Heart right ventricle (tissue), 16 donors: ENCODE results near the gene ARHGAP33. TPM values are rescaled to one million over a fixed set of nuclear protein-coding genes. Genes with fewer than 3 reads are reported as not detected.

Source experiments
- ATAC-seq, 8 donors: fragments of 200-7000 bp; cut with Tn5 transposase; one replicate each; pipeline ENCODE4 v1.9.1; 2020; ENCODE audit warnings: mild to moderate bottlenecking in 8 of 8, moderate library complexity in 8 of 8, moderate number of reproducible peaks in 1 of 8
- DNase-seq, 2 donors: peaks; one replicate each; pipeline ENCODE4 v3.0.0-alpha.2; 2020
- H3K27ac ChIP-seq, 10 donors: fragments of 200-600 bp; sonication (generic) in 2 of 10; one replicate each; pipeline versions ENCODE4 v1.5.0 to v1.8.0; 2020 to 2022; ENCODE audit warnings: mild to moderate bottlenecking in 3 of 10
- H3K27me3 ChIP-seq, 7 donors: fragments of 200-600 bp; one replicate each; pipeline ENCODE4 v1.8.0; 2021 to 2022; ENCODE audit warnings: mild to moderate bottlenecking in 2 of 7
- H3K36me3 ChIP-seq, 9 donors: fragments of 200-600 bp; sonication (generic) in 1 of 9; one replicate each; pipeline versions ENCODE4 v1.5.0 to v1.8.0; 2020 to 2022; ENCODE audit warnings: mild to moderate bottlenecking in 2 of 9
- H3K4me1 ChIP-seq, 9 donors: fragments of 200-600 bp; sonication (generic) in 1 of 9; one replicate each; pipeline versions ENCODE4 v1.5.0 to v1.8.0; 2020 to 2022; ENCODE audit warnings: mild to moderate bottlenecking in 4 of 9
- H3K4me3 ChIP-seq, 10 donors: fragments of 200-600 bp; sonication (generic) in 2 of 10; one replicate each; pipeline versions ENCODE4 v1.5.0 to v1.8.0; 2020 to 2022; ENCODE audit warnings: mild to moderate bottlenecking in 7 of 10, moderate library complexity in 2 of 10
- H3K9me3 ChIP-seq, 11 donors: fragments of 200-600 bp in 10 of 11; sonication (generic) in 2 of 11; one replicate each; pipeline versions ENCODE4 v1.5.0 to v1.8.0; 2013 to 2022; ENCODE audit warnings: mild to moderate bottlenecking in 2 of 11, control low read depth in 1 of 11, moderate library complexity in 1 of 11
- WGBS, 2 donors: extraction: QIAGEN DNeasy Blood & Tissue Kit; methylation state at CpG; one replicate each; pipeline ENCODE4 v1.1.7; 2013; ENCODE audit warnings: inconsistent platforms in 1 of 2; 5-methylcytosine and 5-hydroxymethylcytosine counted together
- intact Hi-C, 10 donors: fragments of 100-400 bp; cut with DNase I; formaldehyde crosslinking; loops; one replicate each; pipeline versions ENCODE4 v1.11.1 to v1.14.2; 2022
- polyA plus RNA-seq, 2 donors: library from polyadenylated mRNA; stranded (reverse); fragments of 200-250 nt; gene quantifications; one replicate each; pipeline ENCODE4 v1.2.3, GENCODE V29; 2013
- total RNA-seq, 10 donors: library from RNA; stranded (reverse); fragmentation: NEBNext Ultra II Directional in 3 of 10; extraction: Animal tissue kit (Norgen Biotek cat#: 25700) in 3 of 10; gene quantifications; one replicate each; pipeline versions ENCODE4 v1.2.1 to v1.2.4, GENCODE V29; 2021 to 2023
- TF ChIP-seq, protein P1 (sequence below), 9 donors: fragments of 200-600 bp; sonication (generic) in 2 of 9; IDR thresholded peaks; one replicate each; pipeline versions ENCODE4 v1.5.0 to v1.8.0; 2021 to 2022; ENCODE audit warnings: antibody characterized with exemption in 9 of 9, mild to moderate bottlenecking in 5 of 9, moderate library complexity in 1 of 9
- donor health status: Arrhythmogenic right ventricular cardiomyopathy.
- donor health status: ischemic (EF 13 %, LVEDD 7.1; RV severe dilation, severe dysfunction).
- donor health status: healthy with polysubstance abuse.
- donor health status: DM: no; HTN: yes; CAD: no.
- donor health status: DM: no; HTN: no; CAD: no.
- donor health status: ischemic (EF 25% LVEDD 6.9; RV normal size, moderate dysfunction).
- donor health status: ischemic (EF 25% LVEDD 5.7; RV mildly dilated, moderate dysfunction).
- donor health status: healthy.
- donor health status: DM: yes; HTN: yes; CAD: no.
- donor health status: Ischemic cardiomyopathy.
- donor health status: ischemic (EF 35%, LVEDD 5.7; RV mildly dilated, moderate dysfunction).
- donor health status: nonischemic (EF 11% LVEDD 7.7; RV severe dilation, severe dysfunction).
- donor health status: DM: yes; HTN: yes; CAD: no.
- donor health status: PGD.
- donor health status: ischemic (EF 29% LVEDD 5.4; RV normal size, mild dysfunction).
- donor health status: nonischemic (EF 23%, LVEDD 6.1; RV moderate dilation, normal function).

Gene ARHGAP33
- total and polyA plus RNA-seq, 12 donors = 1.3 to 10.1 (median 5.6) TPM

DNA sequence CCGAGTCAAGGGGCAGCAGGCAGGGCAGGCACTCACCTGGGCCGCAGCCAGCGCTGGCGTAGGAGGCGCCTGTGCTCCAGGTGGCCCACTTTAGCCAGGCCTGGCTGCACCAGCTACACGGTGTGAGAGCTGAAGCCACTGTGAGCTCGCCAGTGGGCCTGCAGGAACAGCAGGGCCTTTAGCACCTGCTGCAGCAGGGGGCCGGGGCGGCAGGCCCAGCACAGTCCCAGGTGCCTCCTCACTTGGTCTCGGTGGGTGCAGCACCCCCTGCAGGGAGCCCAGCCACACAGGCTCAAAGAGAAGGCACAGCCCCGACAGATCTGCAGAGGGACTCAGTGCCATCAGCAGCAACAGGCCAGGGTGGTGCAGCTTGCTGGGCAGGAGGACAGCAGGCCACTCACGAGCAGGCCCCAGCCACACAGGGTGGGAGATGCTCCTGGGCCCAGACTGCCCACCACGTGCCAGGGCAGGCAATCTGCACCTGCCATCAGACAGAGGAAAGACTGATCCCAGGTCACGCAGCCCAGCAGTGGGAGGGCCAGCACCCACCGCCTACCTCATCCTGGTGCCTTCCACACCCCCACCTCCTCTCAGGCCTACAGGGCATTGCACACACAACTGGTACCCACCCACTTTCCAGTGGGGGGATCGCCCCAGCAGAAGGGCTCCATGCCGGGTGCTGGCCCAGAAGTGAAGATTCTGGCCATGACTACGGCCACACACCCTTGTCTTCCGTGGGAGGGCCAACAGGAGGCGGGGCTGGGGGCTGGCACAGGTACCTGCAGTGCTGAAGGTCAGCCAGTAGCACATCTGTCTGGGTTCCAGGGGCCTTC, 15.8 kb downstream of the ARHGAP33 start:
- H3K36me3 ChIP-seq = no peaks in the 10 kb centered on the region
- intact Hi-C loops = no loop called here
- TF ChIP-seq, protein P1, sequence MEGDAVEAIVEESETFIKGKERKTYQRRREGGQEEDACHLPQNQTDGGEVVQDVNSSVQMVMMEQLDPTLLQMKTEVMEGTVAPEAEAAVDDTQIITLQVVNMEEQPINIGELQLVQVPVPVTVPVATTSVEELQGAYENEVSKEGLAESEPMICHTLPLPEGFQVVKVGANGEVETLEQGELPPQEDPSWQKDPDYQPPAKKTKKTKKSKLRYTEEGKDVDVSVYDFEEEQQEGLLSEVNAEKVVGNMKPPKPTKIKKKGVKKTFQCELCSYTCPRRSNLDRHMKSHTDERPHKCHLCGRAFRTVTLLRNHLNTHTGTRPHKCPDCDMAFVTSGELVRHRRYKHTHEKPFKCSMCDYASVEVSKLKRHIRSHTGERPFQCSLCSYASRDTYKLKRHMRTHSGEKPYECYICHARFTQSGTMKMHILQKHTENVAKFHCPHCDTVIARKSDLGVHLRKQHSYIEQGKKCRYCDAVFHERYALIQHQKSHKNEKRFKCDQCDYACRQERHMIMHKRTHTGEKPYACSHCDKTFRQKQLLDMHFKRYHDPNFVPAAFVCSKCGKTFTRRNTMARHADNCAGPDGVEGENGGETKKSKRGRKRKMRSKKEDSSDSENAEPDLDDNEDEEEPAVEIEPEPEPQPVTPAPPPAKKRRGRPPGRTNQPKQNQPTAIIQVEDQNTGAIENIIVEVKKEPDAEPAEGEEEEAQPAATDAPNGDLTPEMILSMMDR (IDR thresholded peaks at IDR 0.05) = peak in 1 of 9 donors; percentile 19
- no peak overlapping the region for H3K4me3 ChIP-seq
- H3K4me1 ChIP-seq = no peaks in the 10 kb centered on the region
- WGBS, 2 donors = 58 to 63% methylated on average over 20 of the region's 20 CpGs
- no peak overlapping the region for H3K27ac ChIP-seq
- no peaks in the 10 kb centered on the region for H3K9me3 ChIP-seq
- peaks cover 0 to 14% (median 7%) of the 10 kb centered on the region in 7 donors for H3K27me3 ChIP-seq
- DNase-seq = no peak
- peak in 2 of 8 donors; percentile 15 to 41 for ATAC-seq

DNA sequence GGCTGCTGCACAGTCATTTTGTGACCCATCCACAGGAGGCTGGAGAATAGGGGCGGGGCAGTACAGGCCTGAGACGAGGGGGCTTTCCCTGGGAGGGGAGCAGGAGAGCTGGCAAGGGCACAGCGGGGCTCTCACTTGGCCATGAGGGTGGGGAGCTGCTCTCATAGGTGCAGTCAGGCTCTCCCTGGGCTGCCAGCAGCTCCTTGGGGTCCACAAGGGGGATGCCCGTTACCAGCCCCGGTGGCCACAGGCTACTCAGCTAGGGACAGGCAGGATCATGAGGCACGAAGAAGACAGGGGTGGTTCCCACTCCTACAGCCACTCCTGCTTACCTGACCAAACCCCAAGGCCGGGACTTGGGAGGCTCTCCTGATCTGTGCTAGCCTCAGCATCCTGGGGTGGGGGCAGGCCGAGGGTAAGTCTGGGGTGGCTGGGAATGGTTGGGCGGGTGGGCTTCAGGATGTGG, 16.5 kb downstream of the ARHGAP33 start:
- intact Hi-C loops = no loop called here
- H3K4me3 ChIP-seq = no peak overlapping the region
- H3K4me1 ChIP-seq = no peaks in the 10 kb centered on the region
- no peak for ATAC-seq
- WGBS, 2 donors = 83 to 91% methylated on average over 9 of the region's 9 CpGs
- no peak overlapping the region for H3K27ac ChIP-seq
- TF ChIP-seq, protein P1 (IDR thresholded peaks at IDR 0.05) = no peak
- no peak for DNase-seq
- H3K27me3 ChIP-seq = peaks cover 0 to 20% (median 13%) of the 10 kb centered on the region in 7 donors
- H3K36me3 ChIP-seq = no peaks in the 10 kb centered on the region
- H3K9me3 ChIP-seq = no peaks in the 10 kb centered on the region

DNA sequence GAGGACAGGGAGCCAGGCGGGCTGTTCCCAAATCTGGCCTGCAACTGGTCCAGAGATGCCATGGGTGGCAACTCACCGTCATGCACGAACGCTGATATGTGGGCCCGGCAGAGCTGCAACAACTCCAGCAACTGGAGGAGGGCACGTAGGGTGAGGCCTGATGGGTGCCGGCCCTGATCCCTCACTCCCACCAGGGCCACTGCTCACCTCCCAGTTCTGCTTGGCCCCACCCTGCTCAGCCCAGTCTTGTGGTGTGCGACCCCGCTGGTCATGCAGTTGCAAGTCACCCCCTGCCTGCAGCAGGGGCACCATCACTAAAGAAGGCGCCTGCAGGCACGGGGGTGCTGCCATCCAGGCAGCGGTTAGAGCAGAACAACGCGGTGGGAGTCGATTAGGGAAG, 16.9 kb downstream of the ARHGAP33 start:
- Histone ChIP-seq H3K4me1 (no peaks in the 10 kb centered on the region), H3K27ac (no peak overlapping the region), H3K4me3 (no peak overlapping the region), H3K9me3 (no peaks in the 10 kb centered on the region), H3K27me3 (peaks cover 0 to 22% (median 18%) of the 10 kb centered on the region in 7 donors), H3K36me3 (no peaks in the 10 kb centered on the region)
- TF ChIP-seq, protein P1 (IDR thresholded peaks at IDR 0.05) = no peak
- DNase-seq (no peak), ATAC-seq (no peak)
- intact Hi-C loops = no loop called here
- 82 to 87% methylated on average over 15 of the region's 15 CpGs for WGBS, 2 donors

DNA sequence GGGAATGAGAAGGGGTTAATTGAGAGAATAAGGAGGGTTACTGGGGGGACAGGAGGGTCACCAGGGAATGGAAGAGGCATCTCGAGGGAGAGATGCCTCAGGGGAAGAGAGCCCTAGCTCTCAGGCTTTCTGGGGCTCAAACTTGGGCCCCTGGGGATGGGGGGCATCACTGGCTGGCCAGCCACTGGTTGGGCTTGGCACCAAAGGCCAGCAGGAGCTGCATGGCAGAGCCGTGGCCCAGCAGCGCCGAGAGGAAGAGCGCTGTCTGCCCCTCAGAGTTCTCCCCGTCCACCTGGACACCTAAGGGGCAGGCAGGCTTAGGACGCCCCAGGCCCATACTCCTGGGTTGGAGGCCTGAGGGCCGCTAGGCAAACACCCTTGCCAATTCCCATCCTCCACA, 17.5 kb downstream of the ARHGAP33 start:
- no peaks in the 10 kb centered on the region for H3K36me3 ChIP-seq

More for the DNA sequence above, 17.5 kb downstream of the ARHGAP33 start:
- 72 to 74% methylated on average over 8 of the region's 8 CpGs for WGBS, 2 donors
- intact Hi-C loops = no loop called here
- Histone ChIP-seq H3K27me3 (peaks cover 0 to 28% (median 24%) of the 10 kb centered on the region in 7 donors), H3K27ac (no peak overlapping the region), H3K4me1 (peaks cover 0 to 4% (median 0%) of the 10 kb centered on the region in 9 donors), H3K9me3 (no peaks in the 10 kb centered on the region), H3K4me3 (no peak overlapping the region)
- TF ChIP-seq, protein P1 (IDR thresholded peaks at IDR 0.05) = no peak
- DNase-seq (no peak), ATAC-seq (no peak)
